Right lobe of liver (tissue), 4 donors: ENCODE results near the gene PML.

Source experiments
- POLR2A ChIP-seq: fragments of 450-650 bp; IDR thresholded peaks from one replicate; pipeline ENCODE4 v1.6.1; 2017; ENCODE audit warnings: antibody characterized with exemption, mild to moderate bottlenecking
- TF ChIP-seq, protein P1 (sequence below), 4 donors: fragments of 200-600 bp in 3 of 4; fragments of 450-650 bp in 1 of 4; IDR thresholded peaks; one replicate each; pipeline versions ENCODE4 v1.5.1 to v1.8.0; 2016 to 2022; ENCODE audit warnings: antibody characterized with exemption in 4 of 4, mild to moderate bottlenecking in 2 of 4
- donor health status: DM: no; HTN: no; CAD: no.
- donor health status: DM: no; HTN: no; CAD: no.
- donor health status: DM: no; HTN: yes; CAD: no.

DNA sequence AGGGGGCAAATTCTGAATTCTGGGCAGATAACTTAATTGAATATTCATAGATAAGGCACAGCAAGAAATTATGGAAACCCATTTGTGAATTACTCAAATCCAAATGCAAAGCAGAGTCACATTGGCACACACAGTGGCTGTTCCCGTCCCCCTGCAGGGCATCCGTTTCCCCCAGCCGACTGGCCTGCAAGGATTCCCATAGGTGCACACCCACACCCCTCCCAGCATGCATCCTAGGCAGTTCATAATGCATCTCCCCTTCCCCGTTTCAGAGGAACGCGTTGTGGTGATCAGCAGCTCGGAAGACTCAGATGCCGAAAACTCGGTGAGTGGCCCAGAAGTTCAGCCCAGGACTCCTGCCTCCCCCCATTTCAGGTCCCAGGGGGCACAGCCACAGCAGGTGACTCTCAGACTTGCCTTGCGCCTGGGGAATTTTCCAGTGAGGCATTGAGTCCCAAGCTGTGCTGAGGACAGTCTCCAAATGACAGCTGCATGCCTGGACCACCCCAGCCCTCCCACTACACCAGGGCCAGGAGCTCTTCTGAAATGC is 39.8 kb downstream of the PML start:
- TF ChIP-seq, protein P1, sequence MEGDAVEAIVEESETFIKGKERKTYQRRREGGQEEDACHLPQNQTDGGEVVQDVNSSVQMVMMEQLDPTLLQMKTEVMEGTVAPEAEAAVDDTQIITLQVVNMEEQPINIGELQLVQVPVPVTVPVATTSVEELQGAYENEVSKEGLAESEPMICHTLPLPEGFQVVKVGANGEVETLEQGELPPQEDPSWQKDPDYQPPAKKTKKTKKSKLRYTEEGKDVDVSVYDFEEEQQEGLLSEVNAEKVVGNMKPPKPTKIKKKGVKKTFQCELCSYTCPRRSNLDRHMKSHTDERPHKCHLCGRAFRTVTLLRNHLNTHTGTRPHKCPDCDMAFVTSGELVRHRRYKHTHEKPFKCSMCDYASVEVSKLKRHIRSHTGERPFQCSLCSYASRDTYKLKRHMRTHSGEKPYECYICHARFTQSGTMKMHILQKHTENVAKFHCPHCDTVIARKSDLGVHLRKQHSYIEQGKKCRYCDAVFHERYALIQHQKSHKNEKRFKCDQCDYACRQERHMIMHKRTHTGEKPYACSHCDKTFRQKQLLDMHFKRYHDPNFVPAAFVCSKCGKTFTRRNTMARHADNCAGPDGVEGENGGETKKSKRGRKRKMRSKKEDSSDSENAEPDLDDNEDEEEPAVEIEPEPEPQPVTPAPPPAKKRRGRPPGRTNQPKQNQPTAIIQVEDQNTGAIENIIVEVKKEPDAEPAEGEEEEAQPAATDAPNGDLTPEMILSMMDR (IDR thresholded peaks at IDR 0.05), result no peak
- no peak for TF ChIP-seq POLR2A
